ENCODE measurements around the gene ATP6V0D1. TPM values are rescaled to one million over a fixed set of nuclear protein-coding genes. Genes with fewer than 3 reads are reported as not detected.

The ATP6V0D1 gene
- total and polyA plus RNA-seq, 2 experiments from 2014 or later: 20.6 to 68.7 TPM

DNA sequence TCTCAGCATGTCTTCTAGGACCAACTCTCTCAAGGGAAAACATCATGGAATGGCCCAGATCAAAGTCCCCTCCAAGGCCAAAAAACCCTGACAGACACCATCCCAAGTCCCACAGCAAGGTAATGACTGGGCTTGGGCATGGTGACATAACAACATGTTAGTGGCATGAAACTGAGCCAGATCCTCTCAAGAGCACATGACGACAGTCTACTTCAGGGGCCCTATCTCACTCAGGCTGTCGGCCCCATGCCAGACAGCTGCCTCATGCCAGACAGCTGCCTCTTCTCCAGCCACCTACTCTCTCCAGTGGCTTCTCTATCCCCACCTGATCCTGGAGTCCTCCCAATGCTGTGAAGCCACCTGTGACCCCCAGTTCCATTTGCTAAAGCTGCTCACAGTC, 31.6 kb downstream of the ATP6V0D1 start:
- Histone ChIP-seq H3F3A (replicated peaks; ENCODE audit: low read depth) (no peaks in the 10 kb centered on the region), H3K36me3 (ENCODE audit: insufficient read depth) (no peaks in the 10 kb centered on the region), H3K4me1 (ENCODE audit: insufficient read depth) (no peaks in the 10 kb centered on the region), H3K4me3 (no peak overlapping the region), H3K79me2 (replicated peaks; ENCODE audit: insufficient read depth) (no peaks in the 10 kb centered on the region), H3K4me2 (no peak overlapping the region), H3K9me2 (ENCODE audit: insufficient read depth) (no peaks in the 10 kb centered on the region), H4K20me1 (replicated peaks; ENCODE audit: insufficient read depth) (no peaks in the 10 kb centered on the region; the same call in 1 of the 2 replicates), H3K27me3 (ENCODE audit: insufficient read depth) (no peaks in the 10 kb centered on the region), H3K27ac (ENCODE audit: low read depth) (no peak overlapping the region), H2AFZ (no peak overlapping the region)
- ATAC-seq (no peak), DNase-seq (ENCODE audit: low spot score) (no peak)
- Mint-ChIP-seq H3K27ac (peak overlapping the region; percentile 49; the same call in 1 of the 2 replicates), H3K36me3 (ENCODE audit: low read depth) (peaks cover 14% of the 10 kb centered on the region), H3K4me3 (no peak overlapping the region), H3K9me3 (peaks cover 3% of the 10 kb centered on the region; the same call in 1 of the 3 replicates), H3K27me3 (ENCODE audit: insufficient read depth, low read depth, poor library complexity) (peaks cover 16% of the 10 kb centered on the region), H3K4me1 (peaks cover 6% of the 10 kb centered on the region)
- TF ChIP-seq EZH2phosphoT487 (IDR thresholded peaks at IDR 0.05; ENCODE audit: unreplicated experiment): no peak
- TF ChIP-seq, protein P1, sequence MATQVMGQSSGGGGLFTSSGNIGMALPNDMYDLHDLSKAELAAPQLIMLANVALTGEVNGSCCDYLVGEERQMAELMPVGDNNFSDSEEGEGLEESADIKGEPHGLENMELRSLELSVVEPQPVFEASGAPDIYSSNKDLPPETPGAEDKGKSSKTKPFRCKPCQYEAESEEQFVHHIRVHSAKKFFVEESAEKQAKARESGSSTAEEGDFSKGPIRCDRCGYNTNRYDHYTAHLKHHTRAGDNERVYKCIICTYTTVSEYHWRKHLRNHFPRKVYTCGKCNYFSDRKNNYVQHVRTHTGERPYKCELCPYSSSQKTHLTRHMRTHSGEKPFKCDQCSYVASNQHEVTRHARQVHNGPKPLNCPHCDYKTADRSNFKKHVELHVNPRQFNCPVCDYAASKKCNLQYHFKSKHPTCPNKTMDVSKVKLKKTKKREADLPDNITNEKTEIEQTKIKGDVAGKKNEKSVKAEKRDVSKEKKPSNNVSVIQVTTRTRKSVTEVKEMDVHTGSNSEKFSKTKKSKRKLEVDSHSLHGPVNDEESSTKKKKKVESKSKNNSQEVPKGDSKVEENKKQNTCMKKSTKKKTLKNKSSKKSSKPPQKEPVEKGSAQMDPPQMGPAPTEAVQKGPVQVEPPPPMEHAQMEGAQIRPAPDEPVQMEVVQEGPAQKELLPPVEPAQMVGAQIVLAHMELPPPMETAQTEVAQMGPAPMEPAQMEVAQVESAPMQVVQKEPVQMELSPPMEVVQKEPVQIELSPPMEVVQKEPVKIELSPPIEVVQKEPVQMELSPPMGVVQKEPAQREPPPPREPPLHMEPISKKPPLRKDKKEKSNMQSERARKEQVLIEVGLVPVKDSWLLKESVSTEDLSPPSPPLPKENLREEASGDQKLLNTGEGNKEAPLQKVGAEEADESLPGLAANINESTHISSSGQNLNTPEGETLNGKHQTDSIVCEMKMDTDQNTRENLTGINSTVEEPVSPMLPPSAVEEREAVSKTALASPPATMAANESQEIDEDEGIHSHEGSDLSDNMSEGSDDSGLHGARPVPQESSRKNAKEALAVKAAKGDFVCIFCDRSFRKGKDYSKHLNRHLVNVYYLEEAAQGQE (IDR thresholded peaks at IDR 0.05; ENCODE audit: unreplicated experiment): no peak
- TF ChIP-seq ZNF331 (CRISPR knock-in tag; IDR thresholded peaks at IDR 0.05; ENCODE audit: low read depth): no peak
- no peak for TF ChIP-seq STAT1 (IDR thresholded peaks at IDR 0.05; ENCODE audit: unreplicated experiment)
- TF ChIP-seq, protein P2, sequence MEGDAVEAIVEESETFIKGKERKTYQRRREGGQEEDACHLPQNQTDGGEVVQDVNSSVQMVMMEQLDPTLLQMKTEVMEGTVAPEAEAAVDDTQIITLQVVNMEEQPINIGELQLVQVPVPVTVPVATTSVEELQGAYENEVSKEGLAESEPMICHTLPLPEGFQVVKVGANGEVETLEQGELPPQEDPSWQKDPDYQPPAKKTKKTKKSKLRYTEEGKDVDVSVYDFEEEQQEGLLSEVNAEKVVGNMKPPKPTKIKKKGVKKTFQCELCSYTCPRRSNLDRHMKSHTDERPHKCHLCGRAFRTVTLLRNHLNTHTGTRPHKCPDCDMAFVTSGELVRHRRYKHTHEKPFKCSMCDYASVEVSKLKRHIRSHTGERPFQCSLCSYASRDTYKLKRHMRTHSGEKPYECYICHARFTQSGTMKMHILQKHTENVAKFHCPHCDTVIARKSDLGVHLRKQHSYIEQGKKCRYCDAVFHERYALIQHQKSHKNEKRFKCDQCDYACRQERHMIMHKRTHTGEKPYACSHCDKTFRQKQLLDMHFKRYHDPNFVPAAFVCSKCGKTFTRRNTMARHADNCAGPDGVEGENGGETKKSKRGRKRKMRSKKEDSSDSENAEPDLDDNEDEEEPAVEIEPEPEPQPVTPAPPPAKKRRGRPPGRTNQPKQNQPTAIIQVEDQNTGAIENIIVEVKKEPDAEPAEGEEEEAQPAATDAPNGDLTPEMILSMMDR (conservative IDR thresholded peaks at IDR 0.05; ENCODE audit: low read depth in 2 of 2): no peak
- no peak for TF ChIP-seq ZNF114 (CRISPR knock-in tag; IDR thresholded peaks at IDR 0.05)
- no peak for TF ChIP-seq EZH2 (IDR thresholded peaks at IDR 0.05; ENCODE audit: low read depth, unreplicated experiment)
- TF ChIP-seq, protein P3, sequence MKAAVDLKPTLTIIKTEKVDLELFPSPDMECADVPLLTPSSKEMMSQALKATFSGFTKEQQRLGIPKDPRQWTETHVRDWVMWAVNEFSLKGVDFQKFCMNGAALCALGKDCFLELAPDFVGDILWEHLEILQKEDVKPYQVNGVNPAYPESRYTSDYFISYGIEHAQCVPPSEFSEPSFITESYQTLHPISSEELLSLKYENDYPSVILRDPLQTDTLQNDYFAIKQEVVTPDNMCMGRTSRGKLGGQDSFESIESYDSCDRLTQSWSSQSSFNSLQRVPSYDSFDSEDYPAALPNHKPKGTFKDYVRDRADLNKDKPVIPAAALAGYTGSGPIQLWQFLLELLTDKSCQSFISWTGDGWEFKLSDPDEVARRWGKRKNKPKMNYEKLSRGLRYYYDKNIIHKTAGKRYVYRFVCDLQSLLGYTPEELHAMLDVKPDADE (IDR thresholded peaks at IDR 0.05): no peak
- TF ChIP-seq CREB1 (CRISPR knock-in tag; IDR thresholded peaks at IDR 0.05; ENCODE audit: low read depth): no peak
- TF ChIP-seq POLR2AphosphoS5 (IDR thresholded peaks at IDR 0.05; ENCODE audit: low read depth): no peak
- TF ChIP-seq NANOG (IDR thresholded peaks at IDR 0.05; ENCODE audit: borderline replicate concordance): no peak
